Measurements from ENCODE around the gene ABLIM2. TPM values are rescaled to one million over a fixed set of nuclear protein-coding genes. Genes with fewer than 3 reads are reported as not detected.

ABLIM2 gene
- total and polyA plus RNA-seq, 2 of the 4 experiments (the other 2 are of a cell fraction): under 0.01 to 0.10 TPM

DNA sequence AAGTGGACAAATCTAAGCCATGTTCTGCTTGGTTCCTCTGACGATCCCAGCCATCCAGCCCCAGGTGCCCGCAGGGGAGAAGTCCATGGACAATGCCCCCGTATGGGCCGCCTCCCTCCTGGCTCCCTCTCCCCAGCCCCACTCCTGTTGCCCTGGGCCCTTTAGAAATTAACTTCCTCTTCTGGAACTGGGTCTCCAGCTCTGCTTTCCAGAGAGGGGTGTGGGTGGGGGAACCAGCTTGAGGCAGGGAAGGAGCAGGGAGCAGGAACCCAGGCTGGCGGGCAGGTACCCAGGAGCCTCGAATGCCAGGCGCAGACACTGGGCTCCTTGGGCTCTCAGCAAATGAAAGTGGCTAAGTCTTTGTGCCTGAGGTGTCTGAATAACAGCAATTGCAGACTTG lies 12.7 kb upstream of the ABLIM2 start:
- Histone ChIP-seq H2AK5ac (ENCODE audit: low read depth, low read length) (no peak overlapping the region), H4K20me1 (ENCODE audit: insufficient read depth, low read length) (no peaks in the 10 kb centered on the region; the same call in 1 of the 2 replicates), H3K9me1 (ENCODE audit: insufficient read depth, low read length) (no peaks in the 10 kb centered on the region), H2AK9ac (replicated peaks; ENCODE audit: low read depth, low read length, poor library complexity) (no peak overlapping the region), H2BK15ac (ENCODE audit: low read depth, low read length) (no peak overlapping the region), H4K8ac (ENCODE audit: low read depth in 2 of 2, low read length in 2 of 2) (no peak overlapping the region), H3K23ac (ENCODE audit: low read depth, low read length) (no peak overlapping the region), H3K79me1 (ENCODE audit: low read depth in 1 of 2, low read length in 2 of 2) (no peaks in the 10 kb centered on the region), H3K27me3 (ENCODE audit: control insufficient read depth, insufficient read depth, low read length) (peaks cover 51% of the 10 kb centered on the region), H2AFZ (replicated peaks; ENCODE audit: low read length, poor library complexity) (no peak overlapping the region), H3K56ac (ENCODE audit: extremely low read depth, insufficient read depth, low read length) (no peak overlapping the region), H3K14ac (replicated peaks; ENCODE audit: low read depth, low read length) (no peak overlapping the region), H3K36me3 (ENCODE audit: control insufficient read depth, insufficient read depth, low read length) (no peaks in the 10 kb centered on the region), H3K4me2 (ENCODE audit: low read depth, low read length) (no peak overlapping the region), H2BK120ac (ENCODE audit: low read depth, low read length) (no peak overlapping the region), H3K9ac (ENCODE audit: low read depth, low read length) (no peak overlapping the region), H3K4me3 (ENCODE audit: insufficient read depth, low read depth, low read length) (no peak overlapping the region), H2BK5ac (ENCODE audit: low read depth, low read length, poor library complexity, severe bottlenecking) (no peak overlapping the region), H2BK20ac (ENCODE audit: low read depth, low read length) (no peak overlapping the region), H4K5ac (ENCODE audit: low read depth, low read length) (no peak overlapping the region), H3K4me1 (ENCODE audit: control insufficient read depth, insufficient read depth, low read length) (no peaks in the 10 kb centered on the region), H3K27ac (ENCODE audit: insufficient read depth, low read length) (no peak overlapping the region), H3K9me3 (ENCODE audit: control insufficient read depth, insufficient read depth, low read length) (peaks cover 11% of the 10 kb centered on the region), H4K91ac (ENCODE audit: insufficient read depth, low read depth, low read length) (no peak overlapping the region), H3K18ac (ENCODE audit: low read depth, low read length) (no peak overlapping the region), H3K4ac (ENCODE audit: low read depth, low read length) (no peak overlapping the region)
- dilution Hi-C loops (cut with HindIII; ENCODE audit: low sequenced_read_pairs, unreplicated experiment): no loop called here
- BruUV-seq (replicated peaks): no TSS peak
- TF ChIP-seq MAZ (IDR thresholded peaks at IDR 0.05; ENCODE audit: borderline replicate concordance, low read depth, low read length) (no peak), CEBPB (IDR thresholded peaks at IDR 0.05; ENCODE audit: low read depth, low read length) (no peak), MAFK (IDR thresholded peaks at IDR 0.05; ENCODE audit: low read depth, low read length) (no peak), RAD21 (IDR thresholded peaks at IDR 0.05; ENCODE audit: low read length) (no peak), RFX5 (IDR thresholded peaks at IDR 0.05; ENCODE audit: low read depth, low read length) (no peak)
- TF ChIP-seq, protein P1, sequence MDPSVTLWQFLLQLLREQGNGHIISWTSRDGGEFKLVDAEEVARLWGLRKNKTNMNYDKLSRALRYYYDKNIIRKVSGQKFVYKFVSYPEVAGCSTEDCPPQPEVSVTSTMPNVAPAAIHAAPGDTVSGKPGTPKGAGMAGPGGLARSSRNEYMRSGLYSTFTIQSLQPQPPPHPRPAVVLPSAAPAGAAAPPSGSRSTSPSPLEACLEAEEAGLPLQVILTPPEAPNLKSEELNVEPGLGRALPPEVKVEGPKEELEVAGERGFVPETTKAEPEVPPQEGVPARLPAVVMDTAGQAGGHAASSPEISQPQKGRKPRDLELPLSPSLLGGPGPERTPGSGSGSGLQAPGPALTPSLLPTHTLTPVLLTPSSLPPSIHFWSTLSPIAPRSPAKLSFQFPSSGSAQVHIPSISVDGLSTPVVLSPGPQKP (IDR thresholded peaks at IDR 0.05; ENCODE audit: borderline replicate concordance, low read depth, low read length): no peak
- intact Hi-C loops (cut with micrococcal nuclease): no loop called here
- POLR2A ChIA-PET (ENCODE audit: unreplicated experiment): no interaction called here
- in situ Hi-C loops (cut with MboI; ENCODE audit: low sequenced_read_pairs): no loop called here
- CTCF ChIA-PET: no interaction called here
- WGBS, 2 experiments (ENCODE audit: extremely low coverage in 2 of 2, insufficient read length in 1 of 2): no CpG with 5 or more reads among the region's 7 CpGs
- DNase-seq: no peak
- ATAC-seq (ENCODE audit: low read depth): no peak
